HG02610 (cell line): Measurements from ENCODE around the gene NME3.
"Not testable (repeated sequence)": the region's sequence is repeated elsewhere in the genome, so short reads cannot be mapped to it uniquely, and the experiment has no call there.

ENCODE experiments used
- ATAC-seq: cut with Tn5 transposase; IDR thresholded peaks from one replicate; pipeline ENCODE4 v1.9.1; 2021; ENCODE audit warnings: mild to moderate bottlenecking, moderate library complexity; ENCODE audit not compliant: unreplicated experiment

The NME3 gene

GRCh38 chr16:1771188-1771863 lies at the start of gene NME3:
Gene NME3 (minus strand): TSS chr16:1771543. CDS start chr16:1771534, 9 bp downstream.
- ATAC-seq = no peak

GRCh38 chr16:1820946-1821290 lies 49.6 kb upstream of the NME3 start:
- no peak for ATAC-seq

GRCh38 chr16:1820096-1820945 lies 49.0 kb upstream of the NME3 start:
- no peak for ATAC-seq

- ATAC-seq = no peak
Observed at GRCh38 chr16:1819611-1820010, 48.3 kb upstream of the NME3 start.

GRCh38 chr16:1818873-1819525 lies 47.7 kb upstream of the NME3 start:
- no peak for ATAC-seq

- no peak for ATAC-seq
Observed at GRCh38 chr16:1818204-1818872, 47.0 kb upstream of the NME3 start.

GRCh38 chr16:1817716-1818115 lies 46.4 kb upstream of the NME3 start:
- ATAC-seq = no peak

GRCh38 chr16:1817276-1817589 lies 45.9 kb upstream of the NME3 start:
- no peak for ATAC-seq

- no peak for ATAC-seq
Observed at GRCh38 chr16:1816396-1817275, 45.3 kb upstream of the NME3 start.

- ATAC-seq = no peak
Observed at GRCh38 chr16:1815461-1815860, 44.1 kb upstream of the NME3 start.

- ATAC-seq = no peak
Observed at GRCh38 chr16:1812732-1813163, 41.4 kb upstream of the NME3 start.

- ATAC-seq = no peak
Observed at GRCh38 chr16:1810536-1810935, 39.2 kb upstream of the NME3 start.

- ATAC-seq = no peak
Observed at GRCh38 chr16:1810106-1810505, 38.8 kb upstream of the NME3 start.

- no peak for ATAC-seq
Observed at GRCh38 chr16:1809281-1809801, 38.0 kb upstream of the NME3 start.

- no peak for ATAC-seq
Observed at GRCh38 chr16:1808691-1809090, 37.3 kb upstream of the NME3 start.

- ATAC-seq = no peak
Observed at GRCh38 chr16:1807626-1808025, 36.3 kb upstream of the NME3 start.

GRCh38 chr16:1800701-1801100 lies 29.4 kb upstream of the NME3 start:
- no peak for ATAC-seq

- not testable (repeated sequence) for ATAC-seq
Observed at GRCh38 chr16:1799263-1799662, 27.9 kb upstream of the NME3 start.

GRCh38 chr16:1794908-1795666 lies 23.7 kb upstream of the NME3 start:
- ATAC-seq = no peak
